Heart left ventricle (tissue), 13 donors: ENCODE data around the gene PRAMEF15.
"Not testable (repeated sequence)": the region's sequence is repeated elsewhere in the genome, so short reads cannot be mapped to it uniquely, and the experiment has no call there.

ENCODE experiments used
- POLR2A ChIP-seq, 2 donors: fragments of 450-650 bp; IDR thresholded peaks; one replicate each; pipeline ENCODE4 v1.6.1; 2017; ENCODE audit warnings: antibody characterized with exemption in 2 of 2, mild to moderate bottlenecking in 2 of 2, moderate library complexity in 2 of 2
- TF ChIP-seq, protein P1 (sequence below), 12 donors: fragments of 200-600 bp; sonication (generic) in 4 of 12; IDR thresholded peaks; one replicate each; pipeline versions ENCODE4 v1.5.0 to v1.8.0; 2018 to 2022; ENCODE audit warnings: antibody characterized with exemption in 12 of 12, mild to moderate bottlenecking in 5 of 12
- donor health status: ischemic (EF 13 %, LVEDD 7.1; RV severe dilation, severe dysfunction).
- donor health status: DM: no; HTN: yes; CAD: no.
- donor health status: DM: no; HTN: no; CAD: no.
- donor health status: ischemic (EF 25% LVEDD 6.9; RV normal size, moderate dysfunction).
- donor health status: ischemic (EF 25% LVEDD 5.7; RV mildly dilated, moderate dysfunction).
- donor health status: ischemic (EF 35%, LVEDD 5.7; RV mildly dilated, moderate dysfunction).
- donor health status: nonischemic (EF 11% LVEDD 7.7; RV severe dilation, severe dysfunction).
- donor health status: DM: yes; HTN: yes; CAD: no.
- donor health status: PGD.
- donor health status: ischemic (EF 29% LVEDD 5.4; RV normal size, mild dysfunction).
- donor health status: nonischemic (EF 23%, LVEDD 6.1; RV moderate dilation, normal function).

GRCh38 chr1:13354475-13354874 is 39.1 kb downstream of the PRAMEF15 start:
- TF ChIP-seq, protein P1, sequence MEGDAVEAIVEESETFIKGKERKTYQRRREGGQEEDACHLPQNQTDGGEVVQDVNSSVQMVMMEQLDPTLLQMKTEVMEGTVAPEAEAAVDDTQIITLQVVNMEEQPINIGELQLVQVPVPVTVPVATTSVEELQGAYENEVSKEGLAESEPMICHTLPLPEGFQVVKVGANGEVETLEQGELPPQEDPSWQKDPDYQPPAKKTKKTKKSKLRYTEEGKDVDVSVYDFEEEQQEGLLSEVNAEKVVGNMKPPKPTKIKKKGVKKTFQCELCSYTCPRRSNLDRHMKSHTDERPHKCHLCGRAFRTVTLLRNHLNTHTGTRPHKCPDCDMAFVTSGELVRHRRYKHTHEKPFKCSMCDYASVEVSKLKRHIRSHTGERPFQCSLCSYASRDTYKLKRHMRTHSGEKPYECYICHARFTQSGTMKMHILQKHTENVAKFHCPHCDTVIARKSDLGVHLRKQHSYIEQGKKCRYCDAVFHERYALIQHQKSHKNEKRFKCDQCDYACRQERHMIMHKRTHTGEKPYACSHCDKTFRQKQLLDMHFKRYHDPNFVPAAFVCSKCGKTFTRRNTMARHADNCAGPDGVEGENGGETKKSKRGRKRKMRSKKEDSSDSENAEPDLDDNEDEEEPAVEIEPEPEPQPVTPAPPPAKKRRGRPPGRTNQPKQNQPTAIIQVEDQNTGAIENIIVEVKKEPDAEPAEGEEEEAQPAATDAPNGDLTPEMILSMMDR (IDR thresholded peaks at IDR 0.05) = not testable (repeated sequence)
- TF ChIP-seq POLR2A (IDR thresholded peaks at IDR 0.05) = not testable (repeated sequence)
